HepG2 (cell line): ENCODE results near the gene KLK14. TPM values are rescaled to one million over a fixed set of nuclear protein-coding genes. Genes with fewer than 3 reads are reported as not detected.

Experiments used
- ATAC-seq: fragments of 200-7000 bp; cut with Tn5 transposase; 3 replicates; pipeline ENCODE4 v1.9.1; 2020; ENCODE audit warnings: mild to moderate bottlenecking, moderate library complexity
- BruUV-seq: library from RNA; stranded (reverse); fragments of 400-500 nt; replicated peaks from 2 replicates; lab custom pipeline; 2021; lab: Mats Ljungman, UMichigan
- CTCF ChIA-PET: fragments of 300-600 bp; formaldehyde crosslinking; extraction: SDS; loops from one replicate; lab custom pipeline; 2021; ENCODE audit warnings: low total read pairs, inconsistent platforms, low intra/inter-chr PET ratio; lab: Yijun Ruan, JAX
- POLR2A ChIA-PET: fragments of 350-600 bp; sonication (Branson Sonifier 250); formaldehyde crosslinking; loops from one replicate; lab custom pipeline; 2020; ENCODE audit warnings: antibody characterized with exemption, inconsistent platforms; lab: Yijun Ruan, JAX
- DNase-seq: peaks from one replicate; pipeline ENCODE4 v3.0.0-alpha.2; 2015; ENCODE audit warnings: low spot score
- FAIRE-seq: peaks from 3 replicates; lab custom pipeline; 2011; peaks lifted over from hg19 to GRCh38; lab: Jason Lieb, UNC
- H2AFZ ChIP-seq: one replicate; pipeline ENCODE4 v1.6.1; 2011; ENCODE audit warnings: low read length, inconsistent platforms
- H3K27ac ChIP-seq: fragments of 300-600 bp; 3 replicates; pipeline ENCODE4 v1.8.0; 2011; ENCODE audit warnings: mixed run types, mild to moderate bottlenecking, mixed read lengths, low read length, inconsistent platforms; ENCODE audit not compliant: insufficient read depth; ENCODE audit errors: extremely low read length
- H3K27me3 ChIP-seq, 2 experiments: fragments of 200-600 bp in 1 of 2; 2 replicates in 1 of 2; 3 replicates in 1 of 2; pipeline versions ENCODE4 v1.6.0 to v1.8.0; 2011; ENCODE audit warnings: low read length in 2 of 2, mild to moderate bottlenecking in 2 of 2, moderate library complexity in 2 of 2, inconsistent platforms in 1 of 2; ENCODE audit not compliant: insufficient read depth in 2 of 2, control insufficient read depth in 1 of 2
- H3K36me3 ChIP-seq, 2 experiments: fragments of 200-600 bp in 1 of 2; replicated peaks in 1 of 2; 2 replicates in 1 of 2; 3 replicates in 1 of 2; pipeline versions ENCODE4 v1.5.1 to v1.8.0; 2011; ENCODE audit warnings: low read length in 2 of 2, inconsistent platforms in 1 of 2; ENCODE audit not compliant: insufficient read depth in 2 of 2, control insufficient read depth in 1 of 2
- H3K4me1 ChIP-seq: 2 replicates; pipeline ENCODE4 v1.5.1; 2012; ENCODE audit warnings: low read length, inconsistent platforms; ENCODE audit not compliant: insufficient read depth
- H3K4me2 ChIP-seq: 2 replicates; pipeline ENCODE4 v1.6.0; 2011; ENCODE audit warnings: low read depth, low read length, inconsistent platforms
- H3K4me3 ChIP-seq, 3 experiments: fragments of 200-600 bp in 1 of 3; sonication (generic), shearing (Covaris generic) in 1 of 3; replicated peaks in 1 of 3; 2 replicates each; pipeline ENCODE4 v1.5.1; 2011 to 2016; ENCODE audit warnings: low read length in 3 of 3, inconsistent platforms in 2 of 3, low read depth in 2 of 3, mild to moderate bottlenecking in 2 of 3, control low read depth in 1 of 3, mixed read lengths in 1 of 3; ENCODE audit not compliant: insufficient read depth in 1 of 3
- H3K79me2 ChIP-seq: one replicate; pipeline ENCODE4 v1.6.1; 2011; ENCODE audit warnings: low read length, inconsistent platforms; ENCODE audit not compliant: insufficient read depth
- H3K9ac ChIP-seq: 2 replicates; pipeline ENCODE4 v1.6.0; 2011; ENCODE audit warnings: mild to moderate bottlenecking, low read depth, low read length, inconsistent platforms; ENCODE audit not compliant: insufficient read depth
- H3K9me3 ChIP-seq: 2 replicates; pipeline ENCODE4 v1.5.1; 2012; ENCODE audit warnings: mild to moderate bottlenecking, low read length
- H4K20me1 ChIP-seq: 2 replicates; pipeline ENCODE4 v1.6.0; 2011; ENCODE audit warnings: inconsistent platforms, mild to moderate bottlenecking, low read length, moderate library complexity; ENCODE audit not compliant: insufficient read depth
- ATF4 ChIP-seq, 2 experiments: fragments of 450-650 bp in 1 of 2; sonication (generic) in 1 of 2; formaldehyde crosslinking; IDR thresholded peaks; 2 replicates each; pipeline versions ENCODE4 v1.5.0 to v1.8.0; 2020 to 2022; ENCODE audit warnings: mild to moderate bottlenecking in 1 of 2, missing genetic modification reagents in 1 of 2
- HNF4A ChIP-seq: sonication (generic); formaldehyde crosslinking; IDR thresholded peaks from 2 replicates; pipeline ENCODE4 v1.4.0; 2020; ENCODE audit warnings: missing genetic modification reagents
- HNRNPLL ChIP-seq: fragments of 200-400 bp; formaldehyde crosslinking; IDR thresholded peaks from 2 replicates; pipeline ENCODE4 v1.6.1; 2017; ENCODE audit warnings: mild to moderate bottlenecking, low read depth, low read length; ENCODE audit not compliant: poor library complexity, severe bottlenecking
- MBNL3 ChIP-seq: fragments of 250-450 bp; sonication (Bioruptor Pico); conservative IDR thresholded peaks from 2 replicates; pipeline ENCODE4 v1.8.0; 2022; ENCODE audit warnings: mild to moderate bottlenecking, inconsistent platforms
- MLLT10 ChIP-seq: sonication (generic); formaldehyde crosslinking; IDR thresholded peaks from 2 replicates; pipeline ENCODE4 v1.4.0; 2020; ENCODE audit warnings: missing genetic modification reagents
- NCOR1 ChIP-seq: fragments of 200-600 bp; sonication (generic); IDR thresholded peaks from 2 replicates; pipeline ENCODE4 v1.7.0; 2017; ENCODE audit warnings: antibody characterized with exemption, low read length, borderline replicate concordance
- SOX5 ChIP-seq: IDR thresholded peaks from 2 replicates; pipeline ENCODE4 v1.6.1; 2016; ENCODE audit warnings: borderline replicate concordance
- ZKSCAN8 ChIP-seq: IDR thresholded peaks from 2 replicates; pipeline ENCODE4 v1.6.1; 2016; ENCODE audit warnings: borderline replicate concordance, missing genetic modification reagents, missing compliant biosample characterization
- ZNF34 ChIP-seq: sonication (generic); formaldehyde crosslinking; IDR thresholded peaks from 2 replicates; pipeline ENCODE4 v1.4.0; 2020; ENCODE audit warnings: mild to moderate bottlenecking, missing genetic modification reagents, borderline replicate concordance
- ZNF563 ChIP-seq: sonication (generic); formaldehyde crosslinking; IDR thresholded peaks from 2 replicates; pipeline ENCODE4 v1.8.0; 2022; ENCODE audit warnings: mild to moderate bottlenecking, moderate library complexity, missing genetic modification reagents
- ZNF619 ChIP-seq: sonication (generic); formaldehyde crosslinking; IDR thresholded peaks from 2 replicates; pipeline ENCODE4 v1.4.0; 2020; ENCODE audit warnings: mild to moderate bottlenecking, missing genetic modification reagents
- ZNF766 ChIP-seq: sonication (generic); formaldehyde crosslinking; IDR thresholded peaks from 2 replicates; pipeline ENCODE4 v1.5.0; 2020; ENCODE audit warnings: missing genetic modification reagents, borderline replicate concordance
- ZNF772 ChIP-seq: sonication (generic); formaldehyde crosslinking; IDR thresholded peaks from 2 replicates; pipeline ENCODE4 v1.5.0; 2020; ENCODE audit warnings: mild to moderate bottlenecking, missing genetic modification reagents
- ZNF790 ChIP-seq: sonication (generic); formaldehyde crosslinking; IDR thresholded peaks from 2 replicates; pipeline ENCODE4 v1.8.0; 2022; ENCODE audit warnings: missing genetic modification reagents, mild to moderate bottlenecking, borderline replicate concordance
- WGBS: methylation state at CpG from one replicate; pipeline ENCODE4 v1.1.6; 2017; ENCODE audit warnings: low lambda C conversion rate; 5-methylcytosine and 5-hydroxymethylcytosine counted together
- in situ Hi-C: cut with HindIII; loops from 2 replicates; pipeline ENCODE4 v1.10.0; 2017; ENCODE audit warnings: low pct_unique_long_range_greater_than_20kb; ENCODE audit not compliant: extremely low pct_ligation_motif_present
- intact Hi-C: fragments of 100-400 bp; cut with micrococcal nuclease; formaldehyde crosslinking; loops from one replicate; pipeline ENCODE4 v1.10.0; 2022; ENCODE audit not compliant: unreplicated experiment
- polyA plus RNA-seq, 8 experiments: library from polyadenylated mRNA; depleted of rRNA in 3 of 8; stranded (reverse) in 7 of 8; unstranded in 1 of 8; fragments of >200 nt; fragmentation: Illumina TruSeq in 4 of 8; extraction: Trizol in 4 of 8; gene quantifications; 2 replicates each; pipeline versions ENCODE4 v1.2.1 to v1.2.3, GENCODE V29; 2011 to 2016; ENCODE audit warnings: low read depth in 4 of 8, missing spikeins in 1 of 8, mixed read lengths in 1 of 8; ENCODE audit not compliant: insufficient read depth in 1 of 8
- total RNA-seq, 5 experiments: library from RNA; depleted of rRNA; stranded (reverse); fragments of >200 nt; fragmentation: Illumina TruSeq; extraction: Trizol; gene quantifications; 2 replicates each; pipeline ENCODE4 v1.2.3, GENCODE V29; 2016; ENCODE audit warnings: low read depth in 1 of 5

Gene KLK14
- total and polyA plus RNA-seq, 2 of the 13 experiments (the other 11 are each of a cell fraction or from before 2014, with no cell fraction given), result not detected

DNA sequence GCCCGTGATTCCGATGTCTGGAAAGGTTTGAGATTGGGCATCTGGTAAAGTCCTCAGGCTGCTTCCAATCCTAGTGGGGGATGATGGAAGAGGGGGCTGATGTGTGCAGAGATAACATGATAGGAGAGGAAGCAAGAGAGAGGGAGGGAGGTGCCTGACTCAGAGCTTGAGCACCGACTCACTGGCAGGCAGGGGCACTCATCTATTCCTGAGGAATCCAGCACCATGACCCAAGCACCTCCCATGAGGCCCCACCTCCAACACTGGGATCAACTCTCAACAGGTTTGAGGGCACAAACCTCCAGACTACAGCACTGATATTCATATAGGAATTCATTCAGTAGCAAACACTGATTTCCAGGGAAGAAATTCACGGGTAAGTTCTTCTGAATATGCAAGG is 36.4 kb upstream of the KLK14 start (continued):
- TF ChIP-seq ZNF619 (no peak), NCOR1 (no peak), HNRNPLL (no peak)

DNA sequence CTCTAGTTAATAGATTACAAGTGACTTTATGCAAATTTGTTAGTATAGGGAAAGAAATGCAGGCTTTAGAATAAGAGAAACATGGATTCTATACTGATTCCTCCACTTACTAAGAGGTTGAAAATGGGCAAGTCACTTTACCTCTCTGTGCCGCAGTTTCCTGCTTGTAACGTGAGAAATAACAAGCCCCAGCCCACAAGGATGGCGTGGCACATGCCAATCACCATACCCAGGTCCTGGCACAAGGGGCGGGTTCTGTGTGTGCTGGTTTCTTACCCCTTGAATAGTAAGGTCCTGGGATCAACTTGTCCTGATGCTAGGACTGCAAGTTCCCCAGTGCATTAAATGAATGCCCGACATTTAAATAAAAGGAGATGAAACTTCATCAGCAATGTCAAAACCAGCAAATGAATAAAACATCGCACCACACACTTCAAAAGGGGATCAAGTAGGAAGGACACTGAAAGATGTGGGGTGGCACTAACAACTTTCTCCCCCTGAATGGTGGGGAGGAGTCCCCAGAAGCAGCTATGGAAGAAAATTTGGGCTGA is 34.1 kb upstream of the KLK14 start:
- Histone ChIP-seq H3K4me2 (no peak overlapping the region), H3K4me1 (no peaks in the 10 kb centered on the region), H3K27ac (no peak overlapping the region), H3K9ac (no peak overlapping the region), H3K27me3 (peaks cover 0 to 53% of the 10 kb centered on the region in 2 experiments; a peak in 3 of 5 replicates), H3K4me3 (no peak overlapping the region), H4K20me1 (no peaks in the 10 kb centered on the region), H2AFZ (no peak overlapping the region), H3K79me2 (no peaks in the 10 kb centered on the region), H3K9me3 (no peaks in the 10 kb centered on the region), H3K36me3 (no peaks in the 10 kb centered on the region)
- FAIRE-seq (no peak), ATAC-seq (no peak), DNase-seq (no peak)
- intact Hi-C loops (no loop called here), in situ Hi-C loops (no loop called here)
- 7% methylated on average over 6 of the region's 6 CpGs for WGBS
- CTCF ChIA-PET, result no interaction called here
- POLR2A ChIA-PET, result no interaction called here
- TF ChIP-seq ATF4 (CRISPR knock-in tag; IDR thresholded peaks at IDR 0.05) (no peak), ZNF563 (no peak), ZNF34 (CRISPR knock-in tag) (no peak), MLLT10 (CRISPR knock-in tag) (no peak), ZKSCAN8 (CRISPR knock-in tag) (no peak), ZNF790 (CRISPR knock-in tag) (no peak), ZNF772 (no peak), ZNF766 (CRISPR knock-in tag) (no peak), SOX5 (CRISPR knock-in tag) (no peak), MBNL3 (no peak), HNF4A (CRISPR knock-in tag) (no peak)
- no TSS peak for BruUV-seq
